ENCODE data around the gene CUEDC1. TPM values are rescaled to one million over a fixed set of nuclear protein-coding genes. Genes with fewer than 3 reads are reported as not detected.
A peak's percentile ranks its signal among the peaks of the same experiment; 100 is the strongest.

CUEDC1 gene
- total RNA-seq, 1 experiment from 2014 or later: 0.71 TPM

- no peak overlapping the region for H2AFZ ChIP-seq (ENCODE audit: low read length)
- no peaks in the 10 kb centered on the region for H3K9me2 ChIP-seq (replicated peaks; ENCODE audit: insufficient read depth, low read length)
- H4K20me1 ChIP-seq (ENCODE audit: insufficient read depth, low read depth, low read length): no peaks in the 10 kb centered on the region
- no peak overlapping the region for H3K27ac ChIP-seq (ENCODE audit: low read length)
- no peaks in the 10 kb centered on the region for H3K27me3 ChIP-seq (ENCODE audit: low read length)
- H3K4me2 ChIP-seq (ENCODE audit: low read depth, low read length, poor library complexity, severe bottlenecking): no peak overlapping the region
- H3K9me3 ChIP-seq (ENCODE audit: low read length): no peaks in the 10 kb centered on the region
- H3K9ac ChIP-seq (ENCODE audit: low read length): no peak overlapping the region
- H3K79me2 ChIP-seq (ENCODE audit: low read length): no peaks in the 10 kb centered on the region
- no peak overlapping the region for H3K4me3 ChIP-seq (ENCODE audit: low read length)
- 0 out of 2 replicates have a peak, but pooled peaks cover 2% of the 10 kb centered on the region for H3K4me1 ChIP-seq (ENCODE audit: low read length)
- DNase-seq: no peak
- H3K36me3 ChIP-seq (ENCODE audit: insufficient read depth, low read length): no peaks in the 10 kb centered on the region
Measured at GRCh38 chr17:57856792-57857620, 98.2 kb downstream of the CUEDC1 start.

GRCh38 chr17:57855391-57856035, 99.7 kb downstream of the CUEDC1 start:
- Histone ChIP-seq H4K20me1 (ENCODE audit: insufficient read depth, low read depth, low read length) (no peaks in the 10 kb centered on the region), H3K9me2 (replicated peaks; ENCODE audit: insufficient read depth, low read length) (no peaks in the 10 kb centered on the region), H3K4me1 (ENCODE audit: low read length) (peaks cover 10% of the 10 kb centered on the region), H2AFZ (ENCODE audit: low read length) (peak overlapping the region; percentile 27; the same call in 1 of the 2 replicates), H3K4me3 (ENCODE audit: low read length) (no peak overlapping the region), H3K9ac (ENCODE audit: low read length) (no peak overlapping the region), H3K79me2 (ENCODE audit: low read length) (0 out of 2 replicates have a peak, but pooled peaks cover under 1% of the 10 kb centered on the region), H3K36me3 (ENCODE audit: insufficient read depth, low read length) (no peaks in the 10 kb centered on the region), H3K27me3 (ENCODE audit: low read length) (no peaks in the 10 kb centered on the region), H3K9me3 (ENCODE audit: low read length) (no peaks in the 10 kb centered on the region), H3K4me2 (ENCODE audit: low read depth, low read length, poor library complexity, severe bottlenecking) (no peak overlapping the region), H3K27ac (ENCODE audit: low read length) (no peak overlapping the region)
- DNase-seq: peak; percentile 38

- Histone ChIP-seq H3K36me3 (ENCODE audit: insufficient read depth, low read length) (no peaks in the 10 kb centered on the region), H3K9me2 (replicated peaks; ENCODE audit: insufficient read depth, low read length) (no peaks in the 10 kb centered on the region), H4K20me1 (ENCODE audit: insufficient read depth, low read depth, low read length) (no peaks in the 10 kb centered on the region), H3K4me3 (ENCODE audit: low read length) (no peak overlapping the region), H3K27me3 (ENCODE audit: low read length) (no peaks in the 10 kb centered on the region), H2AFZ (ENCODE audit: low read length) (no peak overlapping the region), H3K4me2 (ENCODE audit: low read depth, low read length, poor library complexity, severe bottlenecking) (no peak overlapping the region), H3K4me1 (ENCODE audit: low read length) (peaks cover 20% of the 10 kb centered on the region), H3K9me3 (ENCODE audit: low read length) (no peaks in the 10 kb centered on the region), H3K9ac (ENCODE audit: low read length) (no peak overlapping the region), H3K79me2 (ENCODE audit: low read length) (peaks cover 17% of the 10 kb centered on the region), H3K27ac (ENCODE audit: low read length) (no peak overlapping the region)
- DNase-seq: no peak
Measured at GRCh38 chr17:57853695-57854094, 101.5 kb downstream of the CUEDC1 start.

GRCh38 chr17:57852955-57853328, 102.3 kb downstream of the CUEDC1 start:
- no peak for DNase-seq
- Histone ChIP-seq H2AFZ (ENCODE audit: low read length) (no peak overlapping the region), H3K4me1 (ENCODE audit: low read length) (peaks cover 27% of the 10 kb centered on the region), H3K9me3 (ENCODE audit: low read length) (no peaks in the 10 kb centered on the region), H3K27ac (ENCODE audit: low read length) (no peak overlapping the region), H3K9ac (ENCODE audit: low read length) (no peak overlapping the region), H3K4me3 (ENCODE audit: low read length) (no peak overlapping the region), H3K79me2 (ENCODE audit: low read length) (peaks cover 24% of the 10 kb centered on the region), H3K36me3 (ENCODE audit: insufficient read depth, low read length) (no peaks in the 10 kb centered on the region; the same call in 1 of the 2 replicates), H3K4me2 (ENCODE audit: low read depth, low read length, poor library complexity, severe bottlenecking) (no peak overlapping the region), H3K27me3 (ENCODE audit: low read length) (no peaks in the 10 kb centered on the region), H3K9me2 (replicated peaks; ENCODE audit: insufficient read depth, low read length) (no peaks in the 10 kb centered on the region), H4K20me1 (ENCODE audit: insufficient read depth, low read depth, low read length) (no peaks in the 10 kb centered on the region)

- no peaks in the 10 kb centered on the region for H3K9me2 ChIP-seq (replicated peaks; ENCODE audit: insufficient read depth, low read length)
- H3K27me3 ChIP-seq (ENCODE audit: low read length): no peaks in the 10 kb centered on the region
- H2AFZ ChIP-seq (ENCODE audit: low read length): no peak overlapping the region
- no peaks in the 10 kb centered on the region for H4K20me1 ChIP-seq (ENCODE audit: insufficient read depth, low read depth, low read length)
- no peak overlapping the region for H3K4me2 ChIP-seq (ENCODE audit: low read depth, low read length, poor library complexity, severe bottlenecking)
- peaks cover 30% of the 10 kb centered on the region for H3K4me1 ChIP-seq (ENCODE audit: low read length)
- no peaks in the 10 kb centered on the region; the same call in 1 of the 2 replicates for H3K36me3 ChIP-seq (ENCODE audit: insufficient read depth, low read length)
- no peak overlapping the region for H3K27ac ChIP-seq (ENCODE audit: low read length)
- H3K79me2 ChIP-seq (ENCODE audit: low read length): peaks cover 28% of the 10 kb centered on the region
- no peaks in the 10 kb centered on the region for H3K9me3 ChIP-seq (ENCODE audit: low read length)
- no peak overlapping the region for H3K9ac ChIP-seq (ENCODE audit: low read length)
- no peak for DNase-seq
- no peak overlapping the region for H3K4me3 ChIP-seq (ENCODE audit: low read length)
Measured at GRCh38 chr17:57852092-57852954, 102.9 kb downstream of the CUEDC1 start.

GRCh38 chr17:57849874-57850754, 105.1 kb downstream of the CUEDC1 start, which contains the start of gene MRPS23:
Gene MRPS23, minus strand, starts transcription at chr17:57850044. Its CDS starts 34 bp downstream, at chr17:57850010.
- peak within 1 kb of the TSS; percentile 86 for H3K9ac ChIP-seq (ENCODE audit: low read length)
- H3K4me2 ChIP-seq (ENCODE audit: low read depth, low read length, poor library complexity, severe bottlenecking): peak within 1 kb of the TSS; percentile 86
- peaks cover 28% of the 10 kb centered on the region for H3K4me1 ChIP-seq (ENCODE audit: low read length)
- no peaks in the 10 kb centered on the region for H3K27me3 ChIP-seq (ENCODE audit: low read length)
- no peaks in the 10 kb centered on the region for H3K9me2 ChIP-seq (replicated peaks; ENCODE audit: insufficient read depth, low read length)
- peak within 1 kb of the TSS; percentile 89 for H3K4me3 ChIP-seq (ENCODE audit: low read length)
- peak within 1 kb of the TSS; percentile 99 for H2AFZ ChIP-seq (ENCODE audit: low read length)
- H3K36me3 ChIP-seq (ENCODE audit: insufficient read depth, low read length): peaks cover 6% of the 10 kb centered on the region; the same call in 1 of the 2 replicates
- H3K9me3 ChIP-seq (ENCODE audit: low read length): no peaks in the 10 kb centered on the region
- H3K27ac ChIP-seq (ENCODE audit: low read length): peak within 1 kb of the TSS; percentile 55
- H4K20me1 ChIP-seq (ENCODE audit: insufficient read depth, low read depth, low read length): no peaks in the 10 kb centered on the region
- H3K79me2 ChIP-seq (ENCODE audit: low read length): peaks cover 32% of the 10 kb centered on the region
- DNase-seq: peak; percentile 99

GRCh38 chr17:57849163-57849873, 105.9 kb downstream of the CUEDC1 start:
- Histone ChIP-seq H3K9me3 (ENCODE audit: low read length) (no peaks in the 10 kb centered on the region), H3K36me3 (ENCODE audit: insufficient read depth, low read length) (peaks cover 8% of the 10 kb centered on the region; the same call in 1 of the 2 replicates), H3K79me2 (ENCODE audit: low read length) (peaks cover 34% of the 10 kb centered on the region), H2AFZ (ENCODE audit: low read length) (no peak overlapping the region), H3K9ac (ENCODE audit: low read length) (peak overlapping the region; percentile 86), H3K27me3 (ENCODE audit: low read length) (no peaks in the 10 kb centered on the region), H3K27ac (ENCODE audit: low read length) (peak overlapping the region; percentile 21; the same call in 1 of the 2 replicates), H3K9me2 (replicated peaks; ENCODE audit: insufficient read depth, low read length) (no peaks in the 10 kb centered on the region), H3K4me1 (ENCODE audit: low read length) (peaks cover 28% of the 10 kb centered on the region), H4K20me1 (ENCODE audit: insufficient read depth, low read depth, low read length) (no peaks in the 10 kb centered on the region), H3K4me2 (ENCODE audit: low read depth, low read length, poor library complexity, severe bottlenecking) (peak overlapping the region; percentile 86), H3K4me3 (ENCODE audit: low read length) (peak overlapping the region; percentile 89)
- no peak for DNase-seq
